HG03175 (cell line): Measurements from ENCODE around the gene USP3.

Experiments used
- ATAC-seq: cut with Tn5 transposase; IDR thresholded peaks from one replicate; pipeline ENCODE4 v1.9.1; 2021; ENCODE audit warnings: mild to moderate bottlenecking, moderate library complexity; ENCODE audit not compliant: unreplicated experiment

Gene USP3

GRCh38 chr15:63495780-63496488, 8.5 kb upstream of the USP3 start:
- no peak for ATAC-seq

- ATAC-seq, result peak; percentile 43
Observed at GRCh38 chr15:63497642-63498467, 6.5 kb upstream of the USP3 start.

- ATAC-seq, result no peak
Observed at GRCh38 chr15:63499175-63499549, 5.2 kb upstream of the USP3 start.

GRCh38 chr15:63499611-63500010, 4.8 kb upstream of the USP3 start:
- no peak for ATAC-seq

- no peak for ATAC-seq
Observed at GRCh38 chr15:63500265-63501250, 3.8 kb upstream of the USP3 start.

- no peak for ATAC-seq
Observed at GRCh38 chr15:63501256-63502089, 2.9 kb upstream of the USP3 start.

- ATAC-seq, result no peak
Observed at GRCh38 chr15:63502137-63502766, 2.1 kb upstream of the USP3 start.

- ATAC-seq, result peak; percentile 60
Observed at GRCh38 chr15:63502843-63503738, 1.3 kb upstream of the USP3 start.

- ATAC-seq, result peak; percentile 24
Observed at GRCh38 chr15:63503739-63504246, 600 bp upstream of the USP3 start.

- peak; percentile 5 for ATAC-seq
Observed at GRCh38 chr15:63504979-63505841, 817 bp downstream of the USP3 start.

GRCh38 chr15:63505842-63506222, 1.4 kb downstream of the USP3 start:
- ATAC-seq, result no peak

GRCh38 chr15:63506537-63507035, 2.2 kb downstream of the USP3 start:
- no peak for ATAC-seq

- no peak for ATAC-seq
Observed at GRCh38 chr15:63507878-63508818, 3.8 kb downstream of the USP3 start.

GRCh38 chr15:63509056-63509954, 4.9 kb downstream of the USP3 start:
- ATAC-seq, result no peak
